NCI-H2081 (cell line): ENCODE measurements around the gene ADORA3.
"Not testable (repeated sequence)": the region's sequence is repeated elsewhere in the genome, so short reads cannot be mapped to it uniquely, and the experiment has no call there.

Source experiments
- DNase-seq, 2 experiments: peaks; one replicate each; lab custom pipeline; 2025; lab: John Stamatoyannopoulos, UW

Gene ADORA3

DNA sequence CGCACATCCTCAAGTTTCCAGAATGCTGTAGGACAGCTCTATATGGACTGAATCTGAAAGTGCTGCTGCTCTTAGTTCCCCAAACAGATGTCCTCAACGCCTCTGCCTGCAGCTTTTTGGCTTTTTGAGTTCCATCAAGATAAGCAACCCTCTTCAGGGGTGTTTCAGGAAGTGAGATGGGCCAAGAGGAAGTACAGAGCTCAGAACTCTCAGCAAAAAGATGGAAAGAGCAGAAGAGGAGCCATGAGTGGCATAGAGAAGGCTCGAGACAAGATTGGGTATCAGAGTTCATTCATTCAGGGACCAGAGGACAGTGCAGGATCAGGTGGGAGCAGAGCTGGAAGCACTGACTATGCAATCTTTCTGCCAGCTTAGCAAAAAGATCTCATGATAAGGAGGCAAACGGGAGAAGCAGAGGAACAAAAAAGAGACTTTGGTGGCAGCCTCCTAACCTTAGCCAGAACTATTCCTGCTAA lies at the start of gene ADORA3, which contains the start of gene TMIGD3:
Gene ADORA3 (minus strand): TSS at position 49 of the 476 bp plus-strand sequence. CDS start 279 bp downstream, outside the sequence.
Gene TMIGD3 (minus strand): TSS at position 49 of the 476 bp plus-strand sequence. CDS start 279 bp downstream, outside the sequence.
- no peak for DNase-seq

DNA sequence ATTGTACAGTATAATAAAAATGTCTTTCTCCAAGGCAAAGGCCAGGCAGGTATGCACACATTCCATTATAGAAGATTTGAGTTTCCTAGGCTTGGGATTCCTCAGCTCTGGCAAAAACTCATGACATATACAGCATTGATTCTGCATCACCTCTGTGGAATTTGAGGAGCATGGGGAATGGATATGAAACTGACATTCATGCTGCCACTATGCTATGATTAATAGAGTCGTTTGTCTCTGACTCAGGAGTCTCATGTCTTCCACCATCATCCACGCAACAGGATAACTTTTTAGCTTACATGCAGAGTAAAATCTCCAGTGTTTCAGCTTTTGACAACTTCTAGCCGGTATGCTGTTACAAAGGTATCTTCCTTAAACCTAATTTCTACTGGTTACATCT lies 49.8 kb upstream of the ADORA3 start:
- no peak for DNase-seq

DNA sequence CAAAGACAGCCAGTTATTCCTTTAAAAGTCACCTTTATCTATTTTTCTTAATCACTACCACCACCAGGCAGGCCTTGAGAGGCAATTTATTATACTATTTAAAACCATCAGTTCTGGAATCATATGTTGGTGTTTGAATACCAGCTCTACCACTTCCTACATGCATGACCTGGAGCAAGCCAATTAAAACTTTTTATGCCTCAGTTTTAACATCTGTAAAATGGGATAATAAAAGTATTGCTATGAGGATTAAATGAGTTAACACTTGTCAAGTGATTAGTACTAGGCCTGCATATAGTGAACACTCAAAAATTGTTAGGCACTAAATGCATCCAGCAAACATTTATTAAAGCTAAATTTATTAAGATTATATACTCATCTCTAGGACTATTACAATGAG lies 49.2 kb upstream of the ADORA3 start:
- DNase-seq = no peak

DNA sequence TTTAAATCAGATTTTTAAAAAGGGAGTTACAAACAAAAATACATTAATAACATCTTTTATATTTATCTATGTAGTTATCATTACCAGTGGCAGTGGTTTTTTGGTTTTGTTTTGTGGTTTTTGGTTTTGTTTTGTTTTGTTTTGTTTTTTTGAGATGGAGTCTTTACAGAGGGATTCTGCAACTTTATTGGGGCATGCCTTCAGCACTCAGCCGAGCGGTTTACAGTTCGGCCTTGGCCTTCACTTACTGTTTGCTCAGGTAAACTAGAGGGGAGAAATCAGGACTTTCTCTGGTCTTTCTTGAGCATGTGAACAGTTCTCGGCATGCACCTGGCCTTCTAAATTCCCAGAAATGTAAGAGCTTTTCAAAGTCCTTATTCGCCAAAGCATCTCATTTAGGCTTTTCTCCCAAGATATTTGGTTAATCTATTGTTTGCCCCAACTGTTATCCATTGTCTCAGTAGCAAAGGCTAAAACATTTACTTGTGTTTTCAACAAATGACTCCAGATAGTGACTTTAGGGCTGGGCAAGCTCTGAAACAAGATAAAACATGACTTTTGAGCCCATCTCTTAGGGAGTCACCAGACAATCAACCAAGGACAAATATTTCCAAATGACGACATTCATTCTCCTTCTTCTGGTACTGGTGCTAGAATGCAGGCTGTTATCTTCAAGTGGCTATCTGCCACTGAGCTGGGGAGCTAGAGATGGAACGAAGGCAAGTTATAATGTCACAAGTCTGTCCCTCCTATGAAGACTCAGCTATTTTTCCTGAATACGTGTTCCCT lies 48.4 kb upstream of the ADORA3 start:
- no peak for DNase-seq

DNA sequence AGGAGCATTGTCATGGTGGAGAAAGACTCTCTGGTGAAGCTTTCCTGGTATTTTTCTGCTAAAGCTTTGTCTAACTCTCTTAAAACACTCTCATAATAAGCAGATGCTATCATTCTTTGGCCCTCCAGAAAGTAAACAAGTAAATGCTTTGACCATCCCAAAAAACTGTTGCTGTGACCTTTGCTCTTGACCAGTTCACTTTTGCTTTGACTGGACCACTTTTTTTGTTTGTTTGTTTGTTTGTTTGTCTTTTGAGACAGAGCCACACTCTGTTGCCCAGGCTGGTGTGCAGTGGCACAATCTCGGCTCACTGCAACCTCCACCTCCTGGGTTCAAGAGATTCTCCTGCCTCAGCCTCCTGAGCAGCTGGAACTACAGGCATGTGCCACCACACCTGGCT lies 44.4 kb upstream of the ADORA3 start:
- not testable (repeated sequence) for DNase-seq

DNA sequence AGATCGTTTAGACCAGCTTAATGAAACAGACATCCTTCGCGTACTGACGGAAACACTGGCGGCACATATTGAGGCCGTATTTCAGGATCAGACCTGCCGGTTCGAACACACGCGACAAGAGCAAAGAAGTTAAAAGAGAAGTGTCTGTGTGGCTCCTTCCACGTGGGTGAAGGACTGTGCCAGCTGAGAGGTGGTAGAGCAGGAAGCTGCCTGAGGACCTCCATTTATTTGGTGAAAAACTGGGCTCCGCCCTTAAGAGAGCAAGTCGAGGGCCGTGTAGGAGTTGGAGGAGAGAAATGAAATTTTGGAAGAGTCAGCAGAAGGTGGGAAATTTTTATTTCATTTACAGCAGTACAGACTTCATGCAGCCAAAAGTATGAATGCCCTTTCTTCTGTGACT lies 38.8 kb upstream of the ADORA3 start:
- no peak for DNase-seq

DNA sequence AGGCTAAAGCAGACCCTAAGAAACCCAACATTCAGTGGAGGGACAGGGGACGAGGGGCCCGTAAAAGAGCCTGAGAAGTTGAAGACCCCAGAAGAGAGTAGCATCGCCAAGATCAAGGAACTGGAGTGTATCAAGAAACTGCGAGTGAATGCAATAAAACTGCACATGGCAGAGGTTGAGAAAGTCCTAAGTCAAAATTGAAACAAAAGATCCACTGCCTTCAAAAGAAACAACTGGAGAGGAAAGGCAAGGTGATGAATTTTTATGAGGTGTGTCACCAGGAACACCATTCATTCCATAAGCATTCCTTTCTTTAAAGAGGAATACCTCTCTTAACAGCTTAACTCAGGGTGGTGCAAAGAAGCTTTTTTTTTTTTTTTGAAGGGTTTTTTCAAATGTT lies 38.3 kb upstream of the ADORA3 start:
- no peak for DNase-seq

DNA sequence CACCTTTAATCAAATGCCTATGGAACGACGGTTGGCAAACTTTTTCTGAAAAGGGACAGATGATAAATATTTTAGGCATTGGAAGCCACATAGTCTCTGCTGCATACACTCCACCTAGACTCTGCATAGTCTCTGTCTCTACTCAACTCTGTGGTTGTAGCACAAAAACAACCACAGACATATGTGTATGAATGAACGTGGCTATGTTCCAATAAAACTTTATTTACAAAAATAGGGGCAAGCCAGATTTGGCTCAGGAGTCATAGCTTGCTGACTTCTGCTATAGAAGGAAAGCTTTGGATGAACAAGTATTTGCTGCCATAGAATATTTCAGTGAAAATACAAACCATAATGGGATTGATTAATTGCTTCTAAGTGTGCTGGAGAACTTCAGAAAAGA lies 37.5 kb upstream of the ADORA3 start:
- DNase-seq = no peak

DNA sequence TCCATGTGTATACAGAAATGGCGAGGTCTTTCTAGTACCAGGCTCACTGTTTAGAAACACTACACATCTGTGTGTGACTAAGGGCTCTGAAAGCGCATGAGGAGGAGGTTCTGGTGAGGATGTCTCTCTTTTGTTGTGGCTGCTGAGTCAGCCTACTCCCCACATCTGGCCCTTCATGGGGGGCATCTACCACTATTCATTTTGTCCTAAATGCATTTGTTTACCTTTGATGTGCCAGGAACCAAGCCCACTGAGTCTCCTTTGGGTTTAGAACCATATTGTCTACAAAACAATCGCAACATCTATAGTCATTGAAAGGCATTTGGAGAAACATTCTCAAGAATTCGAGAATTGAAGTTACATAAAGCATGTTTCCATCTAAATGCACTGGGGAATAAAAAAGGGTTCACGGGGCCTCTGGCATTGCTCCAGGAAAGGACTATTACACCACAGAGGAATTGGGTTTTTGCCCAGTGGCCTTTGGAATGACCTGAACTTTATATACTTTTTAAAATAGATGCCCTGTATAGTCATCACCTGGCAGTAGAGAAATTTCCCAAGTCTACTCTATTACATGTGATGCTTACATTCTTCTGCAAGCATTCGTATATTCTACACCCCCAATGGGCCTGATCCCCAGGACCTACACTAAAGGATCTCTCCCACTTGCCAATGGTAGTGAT lies 35.1 kb upstream of the ADORA3 start:
- no peak for DNase-seq

DNA sequence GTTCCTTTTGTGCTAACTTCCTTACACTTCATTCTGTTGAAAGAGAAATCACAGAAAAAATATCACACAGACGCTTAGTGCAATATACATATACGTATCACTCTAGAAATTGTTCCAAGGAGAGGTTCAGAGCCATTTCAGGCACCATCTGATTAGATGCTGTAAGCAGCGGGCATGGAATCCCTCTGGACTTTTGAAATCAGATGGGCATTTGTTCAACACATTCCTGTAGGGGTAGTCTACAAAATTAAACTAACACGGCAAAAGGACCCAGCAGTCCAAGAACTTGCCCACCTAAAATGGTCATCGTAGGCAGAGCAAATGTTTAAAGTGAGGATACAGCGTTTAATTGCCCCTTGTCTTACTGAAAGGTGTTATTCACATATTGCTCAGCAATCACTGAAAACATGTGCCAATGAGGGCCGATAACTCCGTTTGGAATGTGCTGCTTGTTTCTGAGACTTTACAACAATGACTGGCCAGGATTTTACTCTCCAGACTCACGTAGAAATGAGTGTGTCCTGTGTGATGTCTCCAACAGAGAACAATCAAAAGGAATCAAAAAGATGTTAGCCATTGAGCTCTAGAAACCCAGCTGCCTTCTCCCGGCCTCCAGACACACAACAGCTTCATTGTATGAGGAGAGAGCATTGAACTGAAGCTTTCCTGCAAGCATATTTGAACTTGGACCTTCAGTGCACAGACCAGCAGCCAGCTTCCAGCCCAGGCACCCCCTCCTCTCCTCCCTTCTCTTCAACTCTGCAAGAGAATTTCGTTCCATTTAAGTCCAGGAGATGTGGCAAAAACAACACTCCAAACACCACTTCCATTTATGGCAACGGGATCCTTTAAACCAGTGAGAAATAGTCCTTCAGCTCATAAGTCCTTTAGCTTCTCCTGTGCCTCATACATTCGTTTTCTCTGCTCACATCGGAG lies 32.1 kb upstream of the ADORA3 start:
- DNase-seq = no peak

DNA sequence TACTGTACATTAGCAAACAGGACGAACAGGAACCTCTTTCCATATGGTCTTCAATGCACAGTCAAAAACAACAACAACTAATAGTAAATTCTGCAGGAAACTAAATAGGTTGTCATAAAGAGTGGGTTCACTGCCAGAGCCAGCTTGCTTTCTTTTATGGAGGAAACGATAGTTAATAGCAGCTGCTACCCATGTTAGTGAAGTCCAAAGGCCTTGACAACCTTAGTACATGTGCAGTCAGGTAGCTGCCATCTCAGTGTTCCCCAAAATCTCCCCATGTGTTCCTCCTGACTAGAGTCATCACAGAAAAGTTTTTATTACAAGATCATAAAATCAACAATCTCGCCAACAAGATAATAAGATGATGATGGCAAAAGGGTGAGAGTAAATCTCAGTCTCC lies 16.6 kb upstream of the ADORA3 start:
- DNase-seq = no peak

DNA sequence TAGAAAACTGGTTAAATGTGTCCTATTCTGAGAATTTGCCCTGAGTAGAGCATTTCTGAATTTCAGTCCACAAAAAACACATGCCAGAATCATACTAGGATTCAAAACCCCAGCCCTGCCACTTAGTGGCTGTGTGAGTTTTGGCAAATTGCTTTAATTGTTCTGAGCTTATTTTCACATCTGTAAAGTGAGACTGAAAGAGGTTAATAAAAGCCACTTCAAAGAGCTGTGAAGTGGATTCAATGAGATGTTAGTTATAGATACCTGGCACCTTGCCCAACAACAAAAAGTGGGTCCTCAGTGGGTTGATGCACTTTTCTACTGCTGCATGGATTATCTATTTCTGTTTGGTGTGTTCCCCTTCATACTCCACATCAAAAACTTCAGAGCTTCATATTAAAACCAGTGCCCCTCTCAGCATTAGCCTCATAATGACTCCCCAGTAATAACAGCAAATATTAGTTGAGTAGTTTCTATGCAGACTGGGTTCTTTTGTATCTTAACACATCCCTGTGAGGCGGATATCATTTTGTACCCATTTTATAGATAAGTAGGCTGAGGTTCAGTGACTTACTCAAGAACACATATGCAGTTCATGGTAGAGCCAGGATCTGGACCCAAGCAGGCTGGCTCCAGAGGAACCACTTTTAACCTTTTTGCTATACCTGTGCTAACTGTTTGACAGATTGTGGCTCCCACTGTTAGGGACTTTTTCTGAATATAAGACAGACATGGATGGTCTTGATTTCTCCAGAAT lies 14.2 kb upstream of the ADORA3 start:
- DNase-seq = peak in 1 of 2 experiments; percentile 3

DNA sequence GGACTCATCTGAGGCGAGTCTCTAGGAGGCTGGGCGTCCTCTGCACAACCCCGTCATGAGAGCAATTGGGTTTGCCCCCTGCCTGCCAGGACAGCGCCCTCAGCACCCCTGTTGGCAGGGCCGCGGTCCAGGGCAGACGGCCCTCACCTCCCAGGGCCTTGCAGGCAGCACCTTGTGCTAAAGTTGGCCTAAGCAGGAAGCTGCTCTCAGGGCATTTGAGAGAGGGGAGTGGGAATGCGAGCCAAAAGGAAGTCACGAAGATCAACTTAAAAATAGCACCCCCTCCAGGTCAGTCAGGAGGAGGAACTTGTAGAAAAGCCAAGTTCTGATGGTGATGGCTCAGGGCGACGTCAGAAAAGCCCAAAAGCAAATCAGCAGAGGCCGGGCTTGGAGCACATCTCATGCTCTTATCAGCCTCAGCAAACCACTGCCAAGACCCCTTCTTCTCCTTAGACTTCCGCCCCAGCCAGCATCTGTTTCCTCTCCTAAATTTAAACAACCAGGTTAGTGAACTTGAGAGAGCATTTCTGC lies 12.6 kb upstream of the ADORA3 start:
- DNase-seq = no peak

DNA sequence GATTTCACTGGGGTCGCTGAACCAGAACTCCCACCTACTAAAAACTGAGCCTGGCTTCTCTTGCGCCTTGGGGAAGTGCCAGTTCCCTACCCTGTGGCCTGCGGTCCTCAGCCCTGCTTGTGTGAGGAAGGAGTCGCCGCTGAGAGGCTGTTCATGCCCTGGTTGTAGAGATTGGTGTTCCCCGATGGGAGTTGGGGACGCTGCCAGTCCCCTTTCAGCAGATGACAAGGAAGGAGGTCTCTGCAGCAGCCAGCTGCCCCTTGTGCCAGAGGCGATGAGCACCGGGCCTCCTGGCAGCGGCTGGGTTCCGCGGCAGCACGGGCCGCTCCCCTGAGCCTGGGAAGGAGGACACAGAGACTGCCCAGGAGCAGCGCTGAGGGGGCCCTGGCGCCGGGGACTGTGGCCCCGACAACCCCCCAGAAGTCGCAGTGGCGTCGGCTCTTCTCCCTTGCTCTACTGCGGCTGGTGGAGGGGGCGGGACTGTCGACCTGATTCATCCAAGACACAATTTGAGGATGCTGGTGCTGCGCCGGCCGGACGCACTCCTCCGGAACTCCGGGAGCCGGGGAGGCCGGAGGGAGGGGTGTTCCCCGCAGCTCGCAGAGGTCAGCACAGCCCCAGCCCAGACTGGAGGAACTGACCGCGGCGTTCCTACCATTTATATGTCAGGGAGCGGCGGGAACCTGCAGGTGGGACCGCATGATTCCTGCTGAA lies 12.0 kb upstream of the ADORA3 start:
- no peak for DNase-seq

DNA sequence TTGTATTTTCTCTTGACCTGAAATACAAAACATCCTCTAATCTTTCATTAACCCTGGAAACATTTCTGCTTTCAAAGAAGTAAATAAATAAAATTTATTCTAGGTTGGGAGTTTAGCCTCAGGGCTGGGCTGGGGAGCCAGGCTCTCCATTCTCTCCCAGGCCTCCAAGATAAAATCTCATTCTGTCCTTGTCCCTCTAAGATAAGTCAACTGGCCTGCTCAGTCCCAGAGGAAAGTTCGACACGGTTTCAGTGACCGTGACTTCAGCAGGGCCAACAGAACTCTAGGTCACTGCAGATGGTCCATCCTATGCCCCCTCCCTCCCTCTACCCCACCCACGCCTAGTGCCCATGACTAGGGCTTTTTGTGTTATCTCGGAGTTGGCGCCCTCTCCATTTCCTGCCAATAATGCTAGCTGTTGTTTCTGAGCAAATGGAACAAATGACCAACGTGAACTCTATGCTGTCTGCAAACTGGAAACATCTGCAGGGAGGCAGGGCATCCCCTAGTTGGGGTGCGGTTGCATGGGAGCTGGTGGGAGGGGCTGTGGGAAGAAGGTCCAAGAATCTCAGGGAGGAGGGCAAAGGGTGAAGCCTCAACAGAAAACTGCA lies 10.1 kb upstream of the ADORA3 start:
- no peak for DNase-seq

DNA sequence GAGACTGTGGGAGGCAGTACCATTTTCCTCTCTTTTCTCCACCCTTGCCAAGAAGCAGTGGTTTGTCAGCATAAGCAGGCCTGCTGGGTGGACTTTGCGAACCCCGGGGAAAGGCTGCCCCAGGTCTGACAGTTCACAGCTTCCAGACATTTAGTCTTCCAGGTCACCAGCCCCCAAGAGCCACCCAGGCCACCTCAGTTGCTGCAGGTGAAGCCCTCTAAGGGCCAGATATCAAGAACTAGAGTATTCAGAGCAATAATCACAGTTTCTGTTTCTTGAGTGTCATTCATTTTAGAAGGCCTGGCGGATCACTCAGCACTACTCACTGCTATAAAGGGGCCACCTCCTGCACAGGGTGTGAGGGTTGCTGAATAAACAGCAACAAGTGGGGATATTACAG lies 9.5 kb upstream of the ADORA3 start:
- DNase-seq = no peak

DNA sequence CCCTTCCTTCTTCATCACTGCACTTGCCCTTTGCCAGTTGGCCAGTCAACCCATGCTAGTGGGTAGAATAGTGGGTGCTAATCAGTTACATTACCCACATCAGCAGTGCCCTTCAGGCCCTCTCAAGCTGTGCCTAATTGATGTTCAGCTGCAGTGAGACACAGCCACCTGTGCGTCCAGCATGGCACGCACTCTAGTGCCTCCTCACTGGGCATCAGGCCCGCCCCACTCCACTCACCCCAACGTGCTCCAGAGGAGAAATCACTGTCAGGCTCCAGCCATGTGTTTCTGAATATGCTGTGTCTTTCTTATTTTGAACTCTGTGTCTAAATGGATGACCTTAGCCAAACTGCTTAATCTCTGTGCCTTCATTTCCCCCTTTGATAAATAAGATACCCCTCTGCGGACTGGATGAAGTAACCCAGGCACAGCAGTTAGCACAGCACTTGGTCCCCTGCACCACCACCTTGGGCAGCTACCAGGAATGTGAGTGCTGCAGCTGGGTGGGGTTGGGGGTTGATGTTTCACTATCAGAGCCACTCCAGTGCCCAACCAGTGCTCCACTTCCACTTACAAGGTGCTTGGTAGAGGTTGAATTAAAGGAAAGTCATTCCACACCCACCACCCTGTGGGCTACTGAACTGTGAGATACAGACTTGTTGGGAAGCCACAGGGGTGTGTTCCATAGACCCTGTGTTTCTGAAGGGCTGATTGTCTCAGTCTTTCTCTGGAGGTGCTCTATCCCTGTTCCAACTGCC lies 8.9 kb upstream of the ADORA3 start:
- no peak for DNase-seq

DNA sequence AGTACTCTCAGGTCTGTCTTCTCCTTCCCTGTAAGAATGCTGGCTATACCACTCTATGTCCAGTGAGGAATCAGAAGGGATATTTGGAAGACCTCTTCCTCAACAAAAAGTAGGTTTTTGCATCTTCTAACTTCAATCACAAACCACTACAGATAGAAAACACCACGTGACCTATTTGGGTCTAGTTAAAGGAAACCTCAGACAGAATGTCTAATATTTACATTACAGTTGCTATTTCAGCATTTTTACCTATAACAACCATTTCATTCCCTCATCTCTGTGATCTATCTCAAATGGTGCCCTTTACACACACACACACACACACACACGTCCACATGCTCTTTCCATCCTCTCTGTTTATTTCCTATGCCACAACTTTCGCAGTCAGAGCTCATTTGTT lies 7.9 kb upstream of the ADORA3 start:
- DNase-seq = no peak

DNA sequence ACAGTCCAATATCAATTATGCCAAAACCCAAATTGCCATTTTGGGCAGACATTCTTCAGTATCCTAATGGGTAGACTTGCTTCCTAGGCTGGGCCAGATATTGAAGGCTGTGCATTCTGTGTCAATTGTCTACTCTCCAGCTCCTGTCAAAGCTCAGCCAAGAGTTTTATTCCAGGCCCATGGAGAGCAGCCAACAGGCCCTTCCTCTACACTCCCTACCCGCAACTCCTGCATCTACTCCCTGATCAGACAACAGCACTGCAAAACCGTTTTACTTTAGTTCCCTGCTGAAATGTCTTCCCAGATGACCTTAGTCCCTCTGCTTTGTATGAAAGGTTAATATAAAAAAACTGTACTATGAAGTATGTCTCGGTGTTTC lies 6.6 kb upstream of the ADORA3 start:
- DNase-seq = no peak
